HG02943 (cell line): Measurements from ENCODE around the gene KANSL1.
"Not testable (repeated sequence)": the region's sequence is repeated elsewhere in the genome, so short reads cannot be mapped to it uniquely, and the experiment has no call there.

Experiments used
- ATAC-seq: cut with Tn5 transposase; IDR thresholded peaks from one replicate; pipeline ENCODE4 v1.9.1; 2021; ENCODE audit warnings: mild to moderate bottlenecking, low read depth, moderate library complexity; ENCODE audit not compliant: unreplicated experiment

The KANSL1 gene

DNA sequence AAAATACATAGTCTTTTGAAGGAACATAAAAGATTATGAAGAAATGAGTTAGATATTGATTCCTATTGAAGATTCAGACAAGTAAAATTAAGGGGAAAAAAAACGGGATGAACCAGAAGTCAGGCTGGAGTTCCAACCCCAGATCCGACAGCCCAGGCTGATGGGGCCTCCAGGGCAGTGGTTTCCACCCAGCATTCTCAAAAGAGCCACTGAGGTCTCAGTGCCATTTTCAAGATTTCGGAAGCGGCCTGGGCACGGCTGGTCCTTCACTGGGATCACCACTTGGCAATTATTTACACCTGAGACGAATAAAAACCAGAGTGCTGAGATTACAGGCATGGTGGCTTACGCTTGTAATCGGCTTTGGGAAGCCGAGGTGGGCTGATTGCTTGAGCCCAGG, 184.6 kb downstream of the KANSL1 start:
- ATAC-seq = no peak

DNA sequence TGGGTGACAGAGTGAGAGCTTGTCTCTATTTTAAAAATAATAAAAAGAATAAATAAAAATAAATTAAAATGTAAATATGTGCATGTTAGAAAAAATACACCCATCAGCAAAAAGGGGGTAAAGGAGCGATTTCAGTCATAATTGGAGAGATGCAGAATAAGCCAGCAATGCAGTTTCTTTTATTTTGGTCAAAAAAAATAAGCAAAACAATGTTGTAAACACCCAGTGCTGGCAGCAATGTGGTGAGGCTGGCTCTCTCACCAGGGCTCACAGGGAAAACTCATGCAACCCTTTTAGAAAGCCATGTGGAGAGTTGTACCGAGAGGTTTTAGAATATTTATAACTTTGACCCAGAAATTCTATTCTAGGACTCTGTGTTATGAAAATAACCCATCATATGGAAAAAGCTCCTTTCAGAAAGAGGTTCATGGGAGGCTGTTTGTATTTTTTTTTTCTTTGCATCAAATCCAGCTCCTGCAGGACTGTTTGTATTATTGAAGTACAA, 185.7 kb downstream of the KANSL1 start:
- ATAC-seq = no peak

DNA sequence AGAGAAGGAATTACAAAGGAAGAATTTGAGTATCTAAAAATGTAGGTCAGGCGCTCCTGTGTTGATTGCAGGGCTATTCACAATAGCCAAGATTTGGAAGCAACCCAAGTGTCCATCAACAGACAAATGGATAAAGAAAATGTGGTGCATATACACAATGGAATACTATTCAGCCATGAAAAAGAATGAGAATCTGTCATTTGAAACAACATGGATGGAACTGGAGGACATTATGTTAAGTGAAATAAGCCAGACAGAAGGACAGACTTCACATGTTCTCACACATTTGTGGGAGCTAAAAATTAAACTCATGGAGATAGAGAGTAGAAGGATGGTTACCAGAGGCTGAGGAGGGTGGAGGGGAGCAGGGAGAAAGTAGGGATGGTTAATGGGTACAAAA, 187.1 kb downstream of the KANSL1 start:
- not testable (repeated sequence) for ATAC-seq

DNA sequence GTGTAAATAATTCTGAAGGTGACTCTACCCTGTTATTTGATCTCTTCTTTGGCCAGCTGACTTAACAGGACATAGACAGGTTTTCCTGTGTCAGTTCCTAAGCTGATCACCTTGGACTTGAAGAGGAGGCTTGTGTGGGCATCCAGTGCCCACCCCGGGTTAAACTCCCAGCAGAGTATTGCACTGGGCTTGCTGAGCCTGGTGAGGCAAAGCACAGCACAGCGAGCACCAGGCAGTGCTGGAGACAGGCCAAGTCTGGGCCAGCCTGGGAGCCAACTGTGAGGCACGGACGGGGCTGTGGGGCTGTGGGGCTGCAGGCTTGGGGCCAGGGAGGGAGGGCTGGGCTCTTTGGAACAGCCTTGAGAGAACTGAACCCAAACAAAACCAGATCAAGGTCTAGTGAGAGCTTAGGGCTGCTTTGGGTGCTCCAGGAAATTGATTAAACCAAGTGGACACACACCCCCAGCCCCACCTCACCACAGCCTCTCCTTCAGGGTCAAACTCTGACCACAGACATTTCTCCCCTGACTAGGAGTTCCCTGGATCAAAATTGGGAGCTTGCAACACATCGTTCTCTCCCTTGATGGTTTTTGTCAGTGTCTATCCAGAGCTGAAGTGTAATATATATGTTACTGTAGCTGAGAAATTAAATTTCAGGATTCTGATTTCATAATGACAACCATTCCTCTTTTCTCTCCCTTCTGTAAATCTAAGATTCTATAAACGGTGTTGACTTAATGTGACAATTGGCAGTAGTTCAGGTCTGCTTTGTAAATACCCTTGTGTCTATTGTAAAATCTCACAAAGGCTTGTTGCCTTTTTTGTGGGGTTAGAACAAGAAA, 189.1 kb downstream of the KANSL1 start:
- no peak for ATAC-seq

DNA sequence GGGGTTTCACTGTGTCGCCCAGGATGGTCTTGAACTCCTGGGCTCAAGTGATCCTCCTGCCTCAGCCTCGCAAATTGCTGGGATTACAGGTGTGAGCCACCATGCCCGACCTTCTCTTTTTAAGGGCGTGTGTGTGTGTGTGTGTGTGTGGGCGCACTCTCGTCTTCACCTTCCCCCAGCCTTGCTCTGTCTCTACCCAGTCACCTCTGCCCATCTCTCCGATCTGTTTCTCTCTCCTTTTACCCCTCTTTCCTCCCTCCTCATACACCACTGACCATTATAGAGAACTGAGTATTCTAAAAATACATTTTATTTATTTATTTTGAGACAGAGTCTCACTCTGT, 190.3 kb downstream of the KANSL1 start:
- no peak for ATAC-seq

DNA sequence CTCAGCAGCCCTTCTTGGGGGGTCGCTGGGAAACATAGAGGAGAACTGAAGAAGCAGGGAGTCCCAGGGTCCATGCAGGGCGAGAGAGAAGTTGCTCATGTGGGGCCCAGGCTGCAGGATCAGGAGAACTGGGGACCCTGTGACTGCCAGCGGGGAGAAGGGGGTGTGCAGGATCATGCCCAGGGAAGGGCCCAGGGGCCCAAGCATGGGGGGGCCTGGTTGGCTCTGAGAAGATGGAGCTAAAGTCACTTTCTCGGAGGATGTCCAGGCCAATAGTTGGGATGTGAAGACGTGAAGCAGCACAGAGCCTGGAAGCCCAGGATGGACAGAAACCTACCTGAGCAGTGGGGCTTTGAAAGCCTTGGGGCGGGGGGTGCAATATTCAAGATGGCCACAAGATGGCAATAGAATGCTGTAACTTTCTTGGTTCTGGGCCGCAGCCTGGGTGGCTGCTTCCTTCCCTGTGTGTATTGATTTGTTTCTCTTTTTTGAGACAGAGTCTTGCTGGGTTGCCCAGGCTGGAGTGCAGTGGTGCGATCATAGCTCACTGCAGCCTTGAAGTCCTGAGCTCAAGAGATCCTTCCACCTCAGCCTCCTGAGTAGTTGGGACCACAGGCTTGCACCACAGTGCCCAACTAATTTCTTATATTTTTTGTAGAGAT, 190.8 kb downstream of the KANSL1 start:
- no peak for ATAC-seq

DNA sequence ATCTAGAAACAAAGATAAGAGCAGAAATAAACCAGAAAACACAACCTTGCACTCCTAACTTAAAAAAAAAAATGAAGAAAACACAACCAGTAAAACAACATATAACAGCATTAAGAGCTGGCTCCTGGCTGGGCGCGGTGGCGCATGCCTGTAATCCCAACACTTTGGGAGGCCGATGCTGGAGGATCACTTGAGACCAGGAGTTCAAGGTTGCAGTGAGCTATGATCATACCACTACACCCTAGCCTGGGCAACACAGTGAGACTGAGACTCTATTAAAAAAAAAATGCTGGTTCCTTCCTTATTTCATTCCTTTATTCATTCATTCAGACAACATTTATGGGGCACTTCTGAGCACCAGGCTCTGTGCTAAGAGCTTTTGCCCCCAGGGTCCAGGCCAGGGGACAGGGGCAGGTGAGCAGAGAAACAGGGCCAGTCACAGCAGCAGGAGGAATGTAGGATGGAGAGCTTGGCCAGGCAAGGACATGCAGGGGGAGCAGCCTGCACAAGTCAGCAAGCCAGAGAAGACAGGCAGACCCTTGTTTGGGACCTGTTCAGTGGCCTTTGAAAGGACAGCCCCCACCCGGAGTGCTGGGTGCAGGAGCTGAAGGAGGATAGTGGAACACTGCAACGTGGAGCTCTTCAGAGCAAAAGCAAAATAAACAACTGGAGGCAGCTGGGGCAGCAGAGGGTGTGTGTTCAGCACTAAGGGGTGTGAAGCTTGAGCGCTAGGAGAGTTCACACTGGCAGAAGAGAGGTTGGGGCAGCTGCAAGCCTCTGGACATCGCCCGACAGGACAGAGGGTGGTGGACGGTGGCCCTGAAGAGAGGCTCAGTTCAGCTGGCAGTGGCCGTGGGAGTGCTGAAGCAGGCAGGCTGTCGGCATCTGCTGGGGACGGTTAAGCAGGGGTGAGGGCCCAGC, 191.6 kb downstream of the KANSL1 start:
- no peak for ATAC-seq

DNA sequence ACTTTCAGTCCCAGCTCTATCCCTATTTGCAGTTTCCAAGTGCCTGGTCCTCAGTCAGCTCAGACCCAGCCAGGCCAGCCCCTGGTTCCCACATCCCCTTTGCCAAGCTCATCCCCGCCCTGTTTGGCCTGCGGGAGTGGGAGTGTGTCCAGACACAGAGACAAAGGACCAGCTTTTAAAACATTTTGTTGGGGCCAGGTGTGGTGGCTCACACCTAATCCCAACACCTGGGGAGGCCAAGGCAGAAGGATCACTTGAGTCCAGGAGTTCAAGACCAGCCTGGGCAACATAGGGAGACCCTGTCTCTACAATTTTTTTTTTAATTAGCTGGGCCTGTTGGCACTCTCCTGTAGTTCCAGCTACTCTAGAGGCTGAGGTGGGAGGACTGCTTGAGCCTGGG, 192.5 kb downstream of the KANSL1 start:
- ATAC-seq = no peak

DNA sequence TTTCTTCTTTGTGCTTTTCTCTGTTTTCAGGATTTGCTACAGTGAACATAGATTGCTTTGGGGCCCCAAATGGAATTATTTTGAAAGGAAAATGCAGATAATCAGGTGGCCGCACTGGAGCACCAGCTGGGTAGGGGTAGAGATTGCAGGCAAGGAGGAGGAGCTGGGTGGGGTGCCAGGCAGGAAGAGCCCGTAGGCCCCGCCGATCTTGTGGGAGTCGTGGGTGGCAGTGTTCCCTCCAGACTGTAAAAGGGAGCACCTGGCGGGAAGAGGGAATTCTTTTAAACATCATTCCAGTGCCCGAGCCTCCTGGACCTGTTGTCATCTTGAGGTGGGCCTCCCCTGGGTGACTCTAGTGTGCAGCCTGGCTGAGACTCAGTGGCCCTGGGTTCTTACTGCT, 192.9 kb downstream of the KANSL1 start:
- ATAC-seq = no peak

DNA sequence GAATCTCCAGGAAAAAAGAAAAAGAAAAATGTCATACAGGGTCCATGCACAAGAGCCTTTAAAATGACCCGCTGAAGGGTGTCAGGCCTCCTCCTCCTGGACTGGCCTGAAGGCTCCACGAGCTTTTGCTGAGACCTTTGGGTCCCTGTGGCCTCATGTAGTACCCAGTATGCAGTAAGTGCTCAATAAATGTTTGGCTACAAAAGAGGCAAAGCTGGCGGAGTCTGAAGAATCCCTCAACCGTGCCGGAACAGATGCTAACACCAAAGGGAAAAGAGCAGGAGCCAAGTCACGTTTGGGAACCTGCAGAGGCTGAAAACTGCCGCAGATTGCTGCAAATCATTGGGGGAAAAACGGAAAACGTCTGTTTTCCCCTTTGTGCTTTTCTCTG, 193.3 kb downstream of the KANSL1 start:
- no peak for ATAC-seq

DNA sequence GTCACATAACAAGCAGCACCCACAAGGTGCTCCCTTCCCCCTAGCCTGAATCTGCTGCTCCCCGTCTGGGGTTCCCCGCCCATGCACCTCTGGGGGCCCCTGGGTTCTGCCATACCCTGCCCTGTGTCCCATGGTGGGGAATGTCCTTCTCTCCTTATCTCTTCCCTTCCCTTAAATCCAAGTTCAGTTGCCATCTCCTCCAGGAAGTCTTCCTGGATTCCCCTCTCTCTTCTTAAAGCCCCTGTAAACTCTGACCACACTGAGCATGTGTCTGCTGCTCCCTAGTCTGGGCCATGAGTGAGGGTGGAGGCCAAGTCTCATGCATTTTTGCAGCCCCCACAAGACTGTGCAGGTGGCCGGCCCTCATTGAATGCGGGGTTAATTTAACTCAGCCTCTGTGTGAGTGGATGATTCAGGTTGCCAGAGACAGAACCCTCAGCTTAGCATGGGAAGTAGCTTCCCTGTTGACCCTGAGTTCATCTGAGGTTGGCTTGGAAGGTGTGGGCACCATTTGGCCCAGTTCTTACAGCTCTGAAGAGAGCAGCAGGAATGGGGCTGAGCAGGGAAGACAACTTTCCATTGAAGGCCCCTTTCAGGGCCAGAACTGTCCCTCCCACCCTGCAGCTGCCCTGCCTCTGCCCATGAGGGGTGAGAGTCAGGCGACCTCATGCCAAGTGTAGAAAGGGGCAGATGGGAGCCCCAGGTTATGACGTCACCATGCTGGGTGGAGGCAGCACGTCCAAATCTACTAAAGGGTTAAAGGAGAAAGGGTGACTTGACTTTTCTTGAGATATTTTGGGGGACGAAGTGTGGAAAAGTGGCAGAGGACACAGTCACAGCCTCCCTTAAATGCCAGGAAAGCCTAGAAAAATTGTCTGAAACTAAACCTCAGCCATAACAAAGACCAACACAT, 194.0 kb downstream of the KANSL1 start, which contains the start of gene STH:
Gene STH (plus strand): TSS at position 264 of the 913 bp plus-strand sequence. CDS start 30 bp downstream, at position 294.
- no peak for ATAC-seq

DNA sequence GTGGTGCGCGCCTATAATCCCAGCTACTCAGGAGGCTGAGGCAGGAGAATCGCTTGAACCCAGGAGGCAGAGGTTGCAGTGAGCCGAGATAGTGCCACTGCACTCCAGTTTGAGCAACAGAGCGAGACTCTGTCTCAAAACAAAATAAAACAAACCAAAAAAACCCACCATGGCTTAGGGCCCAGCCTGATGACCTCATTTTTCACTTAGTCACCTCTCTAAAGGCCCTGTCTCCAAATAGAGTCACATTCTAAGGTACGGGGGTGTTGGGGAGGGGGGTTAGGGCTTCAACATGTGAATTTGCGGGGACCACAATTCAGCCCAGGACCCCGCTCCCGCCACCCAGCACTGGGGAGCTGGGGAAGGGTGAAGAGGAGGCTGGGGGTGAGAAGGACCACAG, 195.6 kb downstream of the KANSL1 start:
- no peak for ATAC-seq

DNA sequence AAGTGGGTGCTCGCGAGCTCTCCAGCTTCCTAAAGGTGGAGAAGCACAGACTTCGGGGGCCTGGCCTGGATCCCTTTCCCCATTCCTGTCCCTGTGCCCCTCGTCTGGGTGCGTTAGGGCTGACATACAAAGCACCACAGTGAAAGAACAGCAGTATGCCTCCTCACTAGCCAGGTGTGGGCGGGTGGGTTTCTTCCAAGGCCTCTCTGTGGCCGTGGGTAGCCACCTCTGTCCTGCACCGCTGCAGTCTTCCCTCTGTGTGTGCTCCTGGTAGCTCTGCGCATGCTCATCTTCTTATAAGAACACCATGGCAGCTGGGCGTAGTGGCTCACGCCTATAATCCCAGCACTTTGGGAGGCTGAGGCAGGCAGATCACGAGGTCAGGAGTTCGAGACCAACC, 196.1 kb downstream of the KANSL1 start:
- ATAC-seq = no peak

DNA sequence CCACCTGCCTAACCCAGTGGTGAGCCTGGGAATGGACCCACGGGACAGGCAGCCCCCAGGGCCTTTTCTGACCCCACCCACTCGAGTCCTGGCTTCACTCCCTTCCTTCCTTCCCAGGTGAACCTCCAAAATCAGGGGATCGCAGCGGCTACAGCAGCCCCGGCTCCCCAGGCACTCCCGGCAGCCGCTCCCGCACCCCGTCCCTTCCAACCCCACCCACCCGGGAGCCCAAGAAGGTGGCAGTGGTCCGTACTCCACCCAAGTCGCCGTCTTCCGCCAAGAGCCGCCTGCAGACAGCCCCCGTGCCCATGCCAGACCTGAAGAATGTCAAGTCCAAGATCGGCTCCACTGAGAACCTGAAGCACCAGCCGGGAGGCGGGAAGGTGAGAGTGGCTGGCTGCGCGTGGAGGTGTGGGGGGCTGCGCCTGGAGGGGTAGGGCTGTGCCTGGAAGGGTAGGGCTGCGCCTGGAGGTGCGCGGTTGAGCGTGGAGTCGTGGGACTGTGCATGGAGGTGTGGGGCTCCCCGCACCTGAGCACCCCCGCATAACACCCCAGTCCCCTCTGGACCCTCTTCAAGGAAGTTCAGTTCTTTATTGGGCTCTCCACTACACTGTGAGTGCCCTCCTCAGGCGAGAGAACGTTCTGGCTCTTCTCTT, 196.8 kb downstream of the KANSL1 start:
- ATAC-seq = no peak

DNA sequence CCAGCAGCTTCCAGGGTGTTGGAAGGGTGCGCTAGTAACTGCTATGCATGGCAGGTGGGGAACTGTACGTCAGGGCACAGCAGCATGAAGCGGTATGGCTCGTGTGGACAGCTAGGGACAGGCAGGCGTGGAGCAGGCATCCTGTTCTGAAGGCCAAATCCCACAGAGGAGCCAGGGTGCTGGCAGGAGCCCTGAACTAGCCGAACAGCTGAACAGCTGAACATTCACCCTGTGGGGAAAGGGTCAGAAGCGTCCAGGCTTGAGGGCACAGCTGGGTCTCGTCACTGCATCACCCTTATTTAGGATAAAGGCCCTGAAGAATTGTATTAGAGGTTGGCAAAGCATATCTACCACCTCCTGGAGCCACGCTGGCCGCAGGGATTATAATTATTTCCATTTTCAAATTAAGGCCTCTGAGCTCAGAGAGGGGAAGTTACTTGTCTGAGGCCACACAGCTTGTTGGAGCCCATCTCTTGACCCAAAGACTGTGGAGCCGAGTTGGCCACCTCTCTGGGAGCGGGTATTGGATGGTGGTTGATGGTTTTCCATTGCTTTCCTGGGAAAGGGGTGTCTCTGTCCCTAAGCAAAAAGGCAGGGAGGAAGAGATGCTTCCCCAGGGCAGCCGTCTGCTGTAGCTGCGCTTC, 197.5 kb downstream of the KANSL1 start:
- no peak for ATAC-seq

DNA sequence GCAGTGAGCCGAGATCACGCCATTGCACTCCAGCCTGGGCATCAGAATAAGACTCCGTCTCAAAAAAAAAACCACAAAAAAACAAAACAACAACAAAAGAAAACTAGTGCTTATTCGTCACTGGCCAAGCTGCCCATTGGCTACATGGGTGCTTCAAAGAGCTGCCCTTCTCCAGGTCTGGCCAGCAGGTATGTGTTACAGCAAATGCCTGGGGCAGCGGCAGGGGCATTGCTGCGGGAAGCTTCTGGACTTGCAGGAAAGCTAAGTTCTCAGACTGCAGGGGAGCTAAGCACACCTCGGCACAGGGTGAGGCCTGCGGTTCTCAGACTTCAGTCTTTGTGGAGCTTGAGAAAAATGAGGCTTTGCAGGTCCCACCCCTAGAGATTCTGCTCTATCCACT, 198.2 kb downstream of the KANSL1 start:
- ATAC-seq = no peak

DNA sequence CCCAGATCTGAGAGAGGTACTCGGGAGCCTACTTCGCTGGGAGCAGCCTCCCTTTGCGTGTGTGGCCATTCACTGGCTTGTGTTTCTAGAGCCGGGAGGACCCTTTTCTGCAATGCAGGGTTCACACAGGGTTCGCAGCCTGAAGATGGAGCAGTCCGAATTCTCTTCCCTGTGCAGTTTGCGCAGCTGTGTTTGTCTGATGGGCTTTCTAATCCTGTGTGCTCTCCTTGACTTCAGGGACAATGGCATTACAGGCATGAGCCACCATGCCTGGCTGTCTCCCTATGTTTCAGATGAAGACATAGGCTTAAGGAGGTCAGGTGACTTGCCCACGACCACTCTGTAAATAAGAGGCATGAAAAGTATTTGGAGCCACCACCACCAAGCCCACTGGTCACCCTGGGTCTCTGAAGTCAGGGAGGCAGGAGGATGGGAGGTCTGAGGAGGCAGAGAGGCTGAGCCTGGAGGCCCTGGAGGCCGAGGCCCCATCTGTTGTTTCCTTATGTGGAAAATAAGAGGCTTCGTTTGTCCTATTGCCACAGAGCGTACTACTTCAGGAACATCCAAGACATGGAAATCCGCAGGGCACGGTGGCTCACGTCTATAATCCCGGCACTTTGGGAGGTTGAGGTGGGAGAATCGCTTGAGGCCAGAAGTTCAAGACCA, 199.1 kb downstream of the KANSL1 start:
- ATAC-seq = no peak

DNA sequence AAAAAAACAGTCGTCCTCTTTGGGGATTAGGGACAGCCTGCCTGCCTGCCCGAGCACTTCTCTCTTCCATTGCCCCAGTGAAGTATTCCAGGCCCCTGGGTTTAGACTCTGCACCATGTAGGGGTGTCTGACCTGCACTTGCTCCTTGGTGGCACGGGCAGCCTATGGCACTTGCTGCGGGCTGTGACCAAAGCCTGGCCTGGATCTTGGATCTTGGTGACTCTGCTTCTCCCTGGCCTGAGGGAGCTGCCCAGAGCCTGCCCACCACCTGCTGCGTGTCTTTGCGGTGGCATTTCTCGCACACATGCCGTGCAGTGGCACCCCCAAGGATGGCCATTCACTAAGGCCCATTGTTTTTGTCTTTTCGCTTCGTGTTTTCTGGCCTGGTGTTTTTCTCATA, 200.3 kb downstream of the KANSL1 start:
- no peak for ATAC-seq
